NOMO-1 treated with dmso at 0.1 percent for 144 hours (cell line): ENCODE measurements around the gene LST1.
A peak's percentile ranks its signal among the peaks of the same experiment; 100 is the strongest.
"Not testable (repeated sequence)": the region's sequence is repeated elsewhere in the genome, so short reads cannot be mapped to it uniquely, and the experiment has no call there.

Source experiments
- DNase-seq: peaks from one replicate; lab custom pipeline; 2025; ENCODE audit not compliant: unreplicated experiment; lab: John Stamatoyannopoulos, UW

LST1 gene

DNA sequence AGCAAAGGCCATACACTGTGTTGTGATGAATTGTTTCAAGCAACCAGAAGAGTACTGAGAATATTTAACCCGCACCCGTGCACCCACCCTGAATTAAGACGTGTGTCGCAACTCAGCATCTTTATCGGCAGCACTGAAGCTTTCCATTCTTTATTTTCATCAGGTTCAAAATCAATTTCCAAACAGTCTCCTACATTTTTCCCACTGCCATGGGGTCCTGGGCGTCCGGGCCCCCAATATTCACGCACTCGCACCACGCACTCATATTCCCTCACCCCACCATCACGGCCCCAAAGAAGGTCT lies 5.7 kb upstream of the LST1 start:
- DNase-seq = no peak

DNA sequence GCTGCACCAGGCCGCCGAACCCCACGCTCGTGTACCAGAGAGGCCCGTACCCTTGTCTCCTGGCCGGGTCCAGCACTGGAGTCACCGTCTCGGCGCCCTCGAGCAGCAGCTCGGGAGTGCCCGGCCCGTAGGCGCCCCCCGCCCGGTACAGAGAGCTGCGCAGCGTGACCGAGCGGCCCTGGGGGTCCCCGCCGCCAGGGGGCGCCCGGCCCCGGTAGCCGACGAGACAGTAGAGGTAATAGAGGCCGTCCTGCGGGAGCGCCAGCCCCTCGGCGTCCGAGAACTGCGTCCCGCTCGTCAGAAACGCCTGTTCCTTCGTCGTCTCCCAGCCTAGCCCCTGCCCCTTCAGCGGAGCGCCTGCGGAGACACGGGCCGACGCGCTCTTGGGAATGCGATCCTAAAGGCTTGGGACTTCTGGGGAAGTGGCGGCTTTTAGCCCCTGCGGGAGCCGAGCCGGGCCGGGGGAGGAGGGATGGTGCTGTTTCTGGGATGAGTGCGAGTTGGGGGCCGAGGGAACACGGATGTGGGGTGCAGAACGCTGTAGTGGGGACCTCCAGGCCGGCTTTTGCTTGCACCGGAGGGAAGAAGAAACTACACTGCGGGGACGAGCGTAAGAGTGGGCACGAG lies 5.2 kb upstream of the LST1 start:
- DNase-seq = peak; percentile 74

DNA sequence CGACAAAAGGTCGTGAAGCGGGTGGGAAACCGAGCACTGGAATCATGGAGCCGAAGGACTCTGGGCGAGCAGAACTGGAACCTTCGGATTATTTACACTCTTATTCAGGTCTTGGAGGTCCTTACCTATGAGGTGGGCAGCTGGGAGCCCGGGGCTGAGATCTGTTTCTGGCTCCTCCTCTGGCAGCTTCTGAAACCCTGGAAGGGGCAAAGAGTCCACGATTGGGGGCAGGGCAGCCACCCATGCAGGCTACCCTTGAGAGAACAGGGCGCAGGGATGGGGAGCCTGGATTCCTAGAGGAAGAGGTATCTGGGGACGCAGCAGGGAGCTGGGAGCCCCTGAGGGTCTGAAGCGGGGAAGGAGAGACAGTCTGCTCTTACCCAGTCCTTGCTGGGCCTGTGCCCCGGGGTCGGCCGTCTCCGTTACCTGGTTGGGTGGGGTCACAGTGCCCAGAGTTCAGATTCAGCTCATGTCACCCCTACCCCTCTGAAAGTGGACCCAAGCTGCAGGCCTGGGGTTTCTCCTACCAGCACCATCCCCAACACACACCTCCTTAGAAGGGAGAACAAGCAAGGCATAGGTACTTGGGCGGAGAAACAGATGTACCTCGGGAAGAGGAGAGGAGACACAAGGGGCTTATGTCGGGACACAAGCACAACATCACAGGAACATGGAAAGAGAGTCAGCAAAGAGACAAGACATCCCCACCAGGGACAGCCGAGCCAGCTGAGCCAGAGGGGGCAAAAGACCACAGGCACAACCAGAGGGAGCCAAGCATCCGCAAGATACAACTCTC lies 4.4 kb upstream of the LST1 start:
- DNase-seq = no peak

DNA sequence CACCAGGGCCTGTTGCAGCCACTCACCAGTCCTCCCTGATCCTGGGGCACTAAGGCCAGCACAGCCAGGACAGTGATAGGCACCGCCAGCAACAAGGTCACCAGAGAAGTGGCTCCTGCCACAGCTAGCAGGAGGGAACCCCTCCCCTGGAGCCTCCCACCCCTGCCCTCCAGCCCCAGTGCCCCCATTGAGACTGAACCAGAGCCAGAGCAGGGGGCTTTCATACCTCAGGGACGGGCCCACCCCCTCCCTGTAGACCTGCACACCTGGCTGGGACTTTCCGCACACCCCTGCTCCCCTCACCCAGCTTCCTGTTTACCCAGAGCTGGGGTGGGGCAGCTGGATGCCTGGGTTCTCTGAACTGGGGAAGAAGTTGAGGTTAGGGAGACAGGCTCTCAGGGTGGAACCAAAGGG lies 3.8 kb upstream of the LST1 start, which contains the start of gene LTB:
Gene LTB (minus strand): TSS at position 195 of the 414 bp plus-strand sequence. CDS start 7 bp downstream, at position 188.
- DNase-seq = no peak

DNA sequence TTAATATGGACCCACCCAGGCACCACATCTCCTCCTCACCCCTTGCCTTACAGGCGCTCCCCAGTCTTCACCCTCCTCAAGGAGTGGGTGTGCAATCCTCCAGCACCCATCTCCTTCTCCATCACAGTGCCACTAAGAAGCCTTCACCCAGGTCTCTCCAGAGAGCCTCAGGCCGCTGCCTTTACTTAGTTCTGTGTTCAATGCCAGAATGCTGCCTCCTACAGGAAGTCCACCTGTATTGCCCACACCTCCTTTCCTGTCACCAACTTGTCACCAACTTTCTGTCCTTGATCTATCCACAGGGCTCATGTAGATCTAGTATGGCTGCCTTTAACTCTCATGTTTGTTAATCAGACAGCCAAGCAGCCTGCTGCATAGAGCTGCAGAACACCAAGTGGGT lies 586 bp upstream of the LST1 start:
- peak; percentile 59 for DNase-seq

DNA sequence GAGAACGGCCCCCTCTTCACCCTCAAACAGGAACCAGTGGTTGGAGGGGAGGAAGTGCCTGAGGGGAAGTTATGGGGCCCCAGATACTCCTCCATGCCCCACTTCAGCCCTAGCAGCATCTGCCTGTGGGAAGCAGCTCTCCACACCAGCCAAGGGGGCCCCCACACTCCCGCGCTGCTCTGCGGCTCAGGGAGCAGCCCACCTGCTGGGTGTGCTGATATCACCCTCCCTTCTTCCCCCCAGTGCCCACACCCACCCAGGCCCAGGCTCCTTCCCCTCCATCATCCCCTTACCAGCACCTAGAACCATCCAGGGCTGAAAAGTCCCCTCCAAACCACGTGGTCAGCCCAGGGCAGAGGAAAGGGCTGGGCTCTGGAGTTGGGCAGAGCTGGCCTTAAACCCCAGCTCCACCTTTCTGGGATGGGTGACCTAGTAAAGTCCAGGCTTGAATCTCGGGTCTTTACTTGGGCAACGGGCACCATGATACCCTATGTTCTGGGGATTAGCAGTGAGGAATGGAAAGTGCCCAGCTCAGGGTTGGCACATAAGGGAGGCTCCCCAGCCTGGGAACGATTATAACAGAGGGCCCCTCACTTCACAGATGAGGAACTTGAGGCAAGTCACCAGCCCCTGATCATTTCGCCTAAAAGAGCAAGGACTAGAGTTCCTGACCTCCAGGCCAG lies 663 bp downstream of the LST1 start:
- DNase-seq = peak; percentile 85

DNA sequence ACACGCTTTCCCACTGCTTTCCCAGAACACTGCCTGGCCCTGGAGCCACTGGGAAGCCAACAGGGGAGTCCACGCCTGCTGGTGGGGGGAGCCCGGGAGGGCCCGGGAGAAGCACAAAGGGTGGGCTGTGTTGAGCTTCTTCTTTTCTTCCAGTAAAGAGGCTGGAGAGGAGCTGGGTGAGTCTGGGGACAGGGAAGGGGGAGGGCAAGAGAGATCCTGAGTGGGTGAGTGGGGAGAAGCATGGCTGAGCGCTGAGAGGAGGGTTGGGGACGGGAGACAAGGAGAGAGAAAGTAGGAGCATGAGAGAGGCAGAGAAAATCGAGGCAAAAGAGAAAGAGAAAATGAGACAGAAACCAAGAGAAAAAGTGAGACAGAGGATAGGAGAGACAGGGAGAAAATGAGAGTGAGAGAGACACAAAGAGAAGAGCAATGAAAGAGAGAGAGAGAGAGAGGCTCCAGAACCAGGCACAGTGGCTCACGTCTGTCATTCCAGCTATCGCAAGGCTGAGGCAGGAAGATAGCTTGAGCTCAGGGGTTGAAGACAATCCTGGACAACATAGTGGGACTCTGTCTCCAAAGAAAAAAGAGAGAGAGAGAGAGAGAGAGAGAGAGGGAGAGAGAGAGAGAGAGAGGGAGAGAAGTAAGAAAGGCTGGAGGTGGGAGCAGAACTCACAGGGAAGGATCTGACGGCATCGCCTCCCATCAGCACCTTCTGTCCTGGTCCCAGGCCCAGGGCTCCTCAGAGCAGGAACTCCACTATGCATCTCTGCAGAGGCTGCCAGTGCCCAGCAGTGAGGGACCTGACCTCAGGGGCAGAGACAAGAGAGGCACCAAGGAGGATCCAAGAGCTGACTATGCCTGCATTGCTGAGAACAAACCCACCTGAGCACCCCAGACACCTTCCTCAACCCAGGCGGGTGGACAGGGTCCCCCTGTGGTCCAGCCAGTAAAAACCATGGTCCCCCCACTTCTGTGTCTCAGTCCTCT lies 2.0 kb downstream of the LST1 start:
- DNase-seq = no peak

DNA sequence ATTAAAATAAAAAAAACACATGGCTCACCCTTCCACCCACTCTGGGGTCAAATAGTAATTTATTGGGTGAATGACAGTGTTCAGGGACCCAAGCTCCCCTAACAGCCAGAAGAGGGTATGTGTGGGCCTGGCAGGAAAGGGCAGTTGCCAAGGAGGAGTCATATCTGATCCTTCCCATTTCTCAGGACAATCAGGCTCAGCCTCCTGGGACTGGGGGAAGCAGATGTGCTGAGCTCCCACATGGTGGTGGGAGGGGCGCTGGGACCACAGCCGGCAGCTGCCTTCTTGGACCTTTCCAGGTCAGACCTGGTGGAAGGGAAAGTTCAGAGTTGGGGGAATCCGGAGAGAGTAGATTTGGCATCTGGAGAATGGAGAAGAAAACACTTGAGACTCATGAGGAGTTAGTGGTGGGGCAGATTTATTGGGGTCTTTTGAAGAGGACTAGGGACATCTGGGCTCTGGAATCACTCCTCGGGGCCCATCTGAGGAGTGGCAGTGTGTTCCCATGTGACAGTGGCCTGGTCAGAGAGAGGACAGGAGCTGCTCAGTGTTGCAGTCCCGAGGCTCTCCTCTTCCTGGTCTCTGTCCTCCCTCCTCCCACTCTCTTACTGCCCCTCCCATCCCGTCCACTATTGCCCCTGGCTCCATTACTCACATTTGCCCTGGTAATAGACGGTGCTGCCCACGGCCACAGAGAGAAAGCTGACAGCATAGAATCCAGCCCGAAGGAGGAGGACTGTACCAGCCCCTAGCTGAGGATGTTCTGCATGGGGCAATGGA lies 3.0 kb downstream of the LST1 start:
- DNase-seq = no peak

DNA sequence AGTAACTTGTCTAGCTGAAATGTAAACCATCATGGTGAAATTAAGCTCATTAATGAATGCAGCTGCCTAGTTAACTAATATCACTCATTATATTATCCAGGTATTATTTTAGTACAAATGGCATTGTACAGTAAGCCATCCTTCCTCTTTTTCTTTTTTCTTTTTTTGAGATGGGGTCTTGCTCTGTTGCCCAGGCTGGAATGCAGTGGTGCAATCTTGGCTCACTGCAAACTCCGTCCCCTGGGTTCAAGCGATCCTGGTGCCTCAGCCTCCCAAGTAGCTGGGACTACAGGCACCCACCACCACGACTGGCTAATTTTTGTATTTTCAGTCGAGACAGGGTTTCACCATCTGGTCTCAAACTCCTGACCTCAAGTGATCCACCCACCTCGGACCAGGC lies 4.6 kb downstream of the LST1 start:
- DNase-seq = not testable (repeated sequence)

DNA sequence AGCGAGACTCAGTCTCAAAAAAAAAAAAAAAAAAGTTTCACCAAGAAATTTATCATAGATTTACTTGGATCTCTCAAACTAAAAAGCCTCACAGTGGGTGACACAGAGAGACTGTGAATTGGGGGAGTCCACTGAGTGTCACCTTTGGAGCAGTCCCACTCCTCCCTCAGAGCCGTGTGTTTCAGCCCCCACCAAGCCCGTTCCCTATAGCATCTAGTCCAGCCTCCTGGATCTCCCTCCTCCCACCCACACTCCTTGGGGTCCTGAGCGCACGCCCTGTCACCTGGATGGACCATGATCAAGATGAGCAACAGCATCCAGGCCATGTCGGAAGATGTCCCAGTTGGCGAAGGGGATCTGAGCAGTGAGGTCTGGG lies 6.3 kb downstream of the LST1 start:
- no peak for DNase-seq

DNA sequence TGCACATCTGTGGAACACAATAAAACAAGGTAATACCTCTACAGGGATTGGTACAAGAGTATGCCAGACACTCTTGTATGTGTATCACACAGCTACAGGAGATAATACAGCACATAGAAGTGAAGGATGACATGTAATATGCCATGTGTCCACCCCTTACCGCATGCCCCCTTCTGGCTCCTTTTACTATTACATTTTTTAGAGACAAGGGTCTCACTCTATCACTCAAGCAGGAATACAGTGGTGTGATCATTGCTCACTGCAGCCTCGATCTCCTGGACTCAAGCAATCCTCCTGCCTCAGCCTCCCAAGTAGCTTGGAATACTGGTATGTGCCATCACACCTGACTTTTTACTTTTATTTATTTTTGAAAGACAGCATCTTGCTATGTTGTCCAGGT lies 10.9 kb downstream of the LST1 start:
- peak; percentile 56 for DNase-seq

DNA sequence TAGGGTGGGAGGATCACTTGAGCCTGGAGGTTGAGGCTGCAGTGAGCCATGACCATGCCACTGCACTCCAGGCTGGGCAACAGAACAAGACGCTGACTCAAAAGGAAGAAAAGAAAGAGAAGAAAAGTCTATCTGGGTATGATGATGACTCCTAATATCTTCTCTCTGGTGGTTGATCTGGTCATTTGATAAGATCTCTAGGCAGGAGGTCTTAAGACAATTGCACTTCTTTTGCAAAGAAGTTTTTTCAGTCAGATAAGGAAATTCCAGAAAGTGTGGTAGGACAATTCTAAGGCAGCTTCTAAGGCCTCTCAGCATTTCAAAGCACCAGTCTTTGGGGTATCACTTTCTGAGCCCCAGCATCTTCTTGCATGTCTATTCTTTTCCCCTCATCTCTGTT lies 21.2 kb downstream of the LST1 start:
- DNase-seq = no peak

DNA sequence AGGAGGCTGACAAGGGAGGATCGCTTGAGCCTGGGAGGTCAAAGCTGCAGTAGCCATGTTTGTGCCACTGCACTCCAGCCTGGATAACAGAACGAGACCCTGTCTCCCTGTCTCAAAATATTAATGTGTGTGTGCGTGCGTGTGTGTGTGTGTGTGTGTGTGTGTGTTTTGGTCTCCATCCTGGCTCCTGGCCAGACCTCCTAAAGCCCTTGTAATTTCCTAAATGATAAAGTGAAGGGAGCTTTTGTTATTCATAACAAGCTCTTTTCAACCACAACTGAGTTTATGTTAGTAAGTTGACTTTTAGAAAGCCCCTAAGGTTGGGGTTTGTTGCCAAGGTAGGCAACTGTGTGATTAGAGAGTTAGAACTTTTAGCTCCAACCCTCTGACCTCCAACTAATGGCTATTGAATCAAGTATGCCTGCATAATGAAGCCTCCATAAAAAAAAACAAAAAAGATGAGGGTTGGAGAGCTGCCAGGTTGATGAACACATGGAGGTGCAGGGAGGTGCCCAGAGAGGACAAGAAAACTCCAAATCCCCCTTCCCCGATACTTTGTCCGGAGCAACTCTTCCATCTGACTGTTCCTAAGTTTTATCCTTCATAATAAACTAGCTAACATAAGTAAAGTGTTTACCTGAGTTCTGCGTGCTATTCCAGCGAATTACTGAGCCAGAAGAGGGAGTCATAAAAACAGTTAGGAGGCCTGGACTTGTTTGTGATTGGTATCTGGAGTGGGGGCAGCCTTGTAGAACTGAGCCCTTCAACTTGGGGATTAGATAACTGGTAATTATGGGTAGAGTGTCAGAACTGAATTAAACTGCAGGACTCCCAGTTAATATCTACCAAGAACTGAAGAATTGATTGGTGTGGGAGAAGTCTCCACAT lies 23.7 kb downstream of the LST1 start:
- DNase-seq = no peak

DNA sequence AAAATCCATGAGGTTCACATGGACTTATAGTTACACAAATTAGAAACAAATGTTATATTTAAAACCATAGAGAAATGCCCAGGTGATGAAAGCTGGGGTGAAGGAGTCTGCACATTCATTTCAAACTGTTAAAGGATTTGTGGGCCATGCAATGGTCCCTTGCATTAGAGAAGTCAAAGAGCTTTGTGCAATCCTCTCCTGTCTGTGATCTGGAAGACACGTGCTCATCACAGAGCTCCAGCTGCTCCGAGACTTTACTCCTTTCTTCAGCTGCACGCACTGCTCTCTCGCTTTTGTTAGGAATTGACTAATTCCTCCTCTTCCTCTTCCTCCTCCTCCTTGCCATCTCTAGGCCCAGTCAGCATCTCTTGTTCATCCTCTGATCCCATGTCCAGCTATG lies 24.9 kb downstream of the LST1 start:
- no peak for DNase-seq

DNA sequence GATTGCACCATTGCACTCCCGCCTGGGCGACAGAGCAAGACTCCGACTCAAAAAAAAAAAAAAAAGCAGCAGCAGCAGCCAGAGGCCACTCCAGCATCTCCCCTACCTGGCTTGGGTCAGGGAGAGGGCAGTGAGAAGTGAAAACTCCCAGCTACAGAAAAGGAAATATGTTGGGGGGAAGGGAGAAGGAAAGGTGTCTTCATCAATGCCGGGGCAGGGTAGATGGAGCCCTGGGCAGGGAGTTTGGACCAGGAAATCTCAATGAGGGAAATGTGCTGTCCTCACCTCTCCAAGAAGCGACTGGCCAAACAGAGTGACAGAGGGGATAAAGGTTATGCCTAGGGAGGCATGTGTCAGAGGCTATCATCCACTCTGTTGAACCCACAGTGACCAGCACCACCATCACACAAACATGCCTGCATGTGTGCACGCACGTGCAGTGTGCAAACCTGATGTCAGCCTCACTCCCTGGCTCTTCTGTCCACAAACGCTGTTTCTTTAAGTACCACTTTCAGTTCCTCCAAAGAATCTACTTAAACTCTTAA lies 28.1 kb downstream of the LST1 start:
- peak; percentile 26 for DNase-seq

DNA sequence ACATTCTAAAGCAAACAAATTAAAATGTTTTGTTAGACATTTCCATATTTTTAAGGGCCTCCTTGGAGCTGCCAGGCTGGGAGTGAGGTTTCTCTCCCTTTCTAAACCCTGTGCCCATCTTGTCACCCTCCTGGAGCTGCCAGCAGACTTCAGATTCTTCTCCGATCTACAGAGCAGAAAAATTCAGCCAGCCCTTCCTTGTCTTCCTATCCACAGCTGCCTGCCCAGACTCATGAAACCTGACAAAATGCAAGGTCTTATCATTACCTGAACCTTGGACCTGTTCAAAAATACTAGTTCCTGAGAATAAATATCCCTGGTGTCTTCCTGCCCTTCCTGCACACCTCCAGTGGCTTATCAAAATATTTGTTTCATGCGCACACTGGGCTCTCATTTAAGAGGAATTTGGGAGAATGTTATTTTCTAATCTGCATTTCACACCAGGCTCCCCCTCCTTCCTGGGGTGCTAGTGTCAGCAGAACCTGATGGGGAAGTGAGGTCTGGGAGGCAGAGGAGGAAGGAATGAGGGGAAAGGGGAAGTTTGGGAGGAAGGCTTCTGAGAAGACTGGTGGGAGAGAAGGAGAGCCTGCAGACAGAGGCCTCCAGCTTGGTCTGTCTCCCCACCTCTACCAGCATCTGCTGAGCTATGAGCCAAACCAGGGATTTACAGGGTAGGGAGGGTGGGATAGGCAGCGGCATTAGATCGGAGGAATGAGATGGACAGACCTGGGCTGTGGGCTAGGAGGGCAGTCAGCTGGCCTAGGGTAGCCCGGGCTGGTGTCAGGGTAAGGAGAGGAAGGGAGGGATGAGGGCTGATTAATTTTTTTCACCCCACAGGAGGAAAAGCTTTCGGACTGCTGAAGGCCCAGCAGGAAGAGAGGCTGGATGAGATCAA lies 28.9 kb downstream of the LST1 start, which contains the start of gene AIF1:
Gene AIF1 (plus strand): TSS at position 551 of the 895 bp plus-strand sequence. CDS start 96 bp downstream, at position 647.
- DNase-seq = no peak

DNA sequence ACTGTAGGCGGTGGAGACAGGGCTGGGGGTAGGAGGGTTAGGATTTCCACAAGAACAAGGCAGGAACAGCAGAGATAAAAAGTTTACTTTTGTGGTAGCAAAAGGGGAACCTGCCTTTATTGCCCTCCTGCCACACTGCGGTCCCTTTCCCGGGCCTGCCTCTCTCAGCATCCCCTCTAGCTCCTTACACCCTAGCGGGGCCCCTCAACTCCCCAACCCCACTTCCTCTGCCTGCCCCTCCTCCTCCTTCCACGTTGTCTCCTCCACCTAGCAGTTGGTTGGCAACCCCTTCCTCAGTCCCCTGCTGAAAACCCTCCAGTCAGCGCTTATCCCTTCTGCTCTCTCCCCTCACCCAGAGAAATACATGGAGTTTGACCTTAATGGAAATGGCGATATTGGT lies 29.7 kb downstream of the LST1 start:
- peak; percentile 93 for DNase-seq

DNA sequence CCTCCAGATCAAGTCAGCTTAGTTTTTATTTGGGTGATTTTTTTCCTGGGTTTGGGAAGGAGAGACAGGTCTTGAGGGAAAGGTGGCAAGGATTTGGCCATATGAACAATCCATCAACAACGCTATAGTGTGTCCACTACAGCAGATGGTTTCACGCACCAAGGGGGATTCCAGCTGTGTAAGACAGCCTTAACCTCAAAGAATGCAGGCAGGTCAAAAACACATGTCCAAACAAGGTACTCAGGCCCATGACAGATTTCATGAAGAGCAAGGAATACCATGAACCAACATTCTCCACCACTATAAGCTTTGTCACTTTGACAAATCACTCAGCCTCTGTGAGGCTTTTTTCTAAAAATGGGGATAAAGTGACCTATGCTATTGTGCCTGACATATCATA lies 30.9 kb downstream of the LST1 start:
- no peak for DNase-seq
